ENCODE data around the gene ACE2.
"Not testable (repeated sequence)": the region's sequence is repeated elsewhere in the genome, so short reads cannot be mapped to it uniquely, and the experiment has no call there.

ACE2 gene

DNA sequence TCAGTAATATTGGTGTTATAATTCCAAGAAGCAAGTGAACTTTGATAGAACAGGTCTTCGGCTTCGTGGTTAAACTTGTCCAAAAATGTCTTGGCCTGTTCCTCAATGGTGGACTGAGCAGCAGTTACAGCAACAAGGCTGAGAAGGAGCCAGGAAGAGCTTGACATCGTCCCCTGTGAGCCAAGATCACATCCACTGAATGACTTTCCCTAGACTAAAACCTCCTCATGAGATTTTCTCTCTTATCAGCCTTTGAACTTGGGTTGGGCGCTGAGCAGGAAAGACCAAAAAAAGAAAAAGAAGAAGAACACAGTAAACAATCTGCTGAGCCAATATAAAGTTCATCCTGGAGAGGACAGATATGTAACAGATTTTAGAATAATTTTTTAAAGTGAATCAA lies at the start of gene ACE2:
ACE2 (minus strand) TSS at position 216 of the 400 bp plus-strand sequence; CDS start at position 167, 49 bp downstream.
- TF ChIP-seq ZFX (IDR thresholded peaks at IDR 0.05) = no peak
- TF ChIP-seq, protein P1, sequence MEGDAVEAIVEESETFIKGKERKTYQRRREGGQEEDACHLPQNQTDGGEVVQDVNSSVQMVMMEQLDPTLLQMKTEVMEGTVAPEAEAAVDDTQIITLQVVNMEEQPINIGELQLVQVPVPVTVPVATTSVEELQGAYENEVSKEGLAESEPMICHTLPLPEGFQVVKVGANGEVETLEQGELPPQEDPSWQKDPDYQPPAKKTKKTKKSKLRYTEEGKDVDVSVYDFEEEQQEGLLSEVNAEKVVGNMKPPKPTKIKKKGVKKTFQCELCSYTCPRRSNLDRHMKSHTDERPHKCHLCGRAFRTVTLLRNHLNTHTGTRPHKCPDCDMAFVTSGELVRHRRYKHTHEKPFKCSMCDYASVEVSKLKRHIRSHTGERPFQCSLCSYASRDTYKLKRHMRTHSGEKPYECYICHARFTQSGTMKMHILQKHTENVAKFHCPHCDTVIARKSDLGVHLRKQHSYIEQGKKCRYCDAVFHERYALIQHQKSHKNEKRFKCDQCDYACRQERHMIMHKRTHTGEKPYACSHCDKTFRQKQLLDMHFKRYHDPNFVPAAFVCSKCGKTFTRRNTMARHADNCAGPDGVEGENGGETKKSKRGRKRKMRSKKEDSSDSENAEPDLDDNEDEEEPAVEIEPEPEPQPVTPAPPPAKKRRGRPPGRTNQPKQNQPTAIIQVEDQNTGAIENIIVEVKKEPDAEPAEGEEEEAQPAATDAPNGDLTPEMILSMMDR (conservative IDR thresholded peaks at IDR 0.05) = no peak
- no peak within 1 kb of the TSS for H3K27ac ChIP-seq

- not testable (repeated sequence) for H3K27ac ChIP-seq
These were observed 46.8 kb upstream of the ACE2 start for GRCh38 chrX:15647510-15647909.

- H3K27ac ChIP-seq = no peak overlapping the region
- TF ChIP-seq, protein P1 (conservative IDR thresholded peaks at IDR 0.05) = no peak
- TF ChIP-seq ZFX (IDR thresholded peaks at IDR 0.05) = no peak
These were observed 45.8 kb upstream of the ACE2 start for GRCh38 chrX:15646543-15646942.

DNA sequence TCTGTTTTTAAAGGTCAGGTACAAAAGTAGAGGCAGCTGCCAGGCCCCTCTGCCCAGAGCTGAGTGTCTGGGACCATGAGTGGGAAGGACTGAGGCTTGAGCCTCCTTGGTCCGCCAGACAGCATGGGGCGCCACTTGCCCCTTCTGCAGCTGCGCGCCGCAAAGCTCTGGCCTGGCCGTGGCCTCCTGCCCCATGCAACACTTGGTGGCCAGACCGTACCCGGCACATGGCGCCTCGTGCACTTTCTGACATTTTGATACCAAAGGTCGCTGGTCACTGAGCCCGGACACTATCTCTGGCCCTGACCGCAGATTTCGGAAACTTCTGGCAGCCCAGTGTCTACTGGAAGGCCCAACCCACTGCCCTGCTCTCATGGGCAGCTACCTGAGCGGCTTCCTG lies 45.3 kb upstream of the ACE2 start:
- TF ChIP-seq, protein P1 (conservative IDR thresholded peaks at IDR 0.05) = no peak
- no peak for TF ChIP-seq ZFX (IDR thresholded peaks at IDR 0.05)
- no peak overlapping the region for H3K27ac ChIP-seq

- TF ChIP-seq, protein P1 (conservative IDR thresholded peaks at IDR 0.05) = no peak
- no peak for TF ChIP-seq ZFX (IDR thresholded peaks at IDR 0.05)
These were observed 44.5 kb upstream of the ACE2 start for GRCh38 chrX:15645266-15645665.

GRCh38 chrX:15644560-15644872 lies 43.8 kb upstream of the ACE2 start:
- TF ChIP-seq, protein P1 (conservative IDR thresholded peaks at IDR 0.05) = no peak
- no peak for TF ChIP-seq ZFX (IDR thresholded peaks at IDR 0.05)
- no peak overlapping the region for H3K27ac ChIP-seq

More at GRCh38 chrX:15645266-15645665, 44.5 kb upstream of the ACE2 start:
- H3K27ac ChIP-seq = no peak overlapping the region

DNA sequence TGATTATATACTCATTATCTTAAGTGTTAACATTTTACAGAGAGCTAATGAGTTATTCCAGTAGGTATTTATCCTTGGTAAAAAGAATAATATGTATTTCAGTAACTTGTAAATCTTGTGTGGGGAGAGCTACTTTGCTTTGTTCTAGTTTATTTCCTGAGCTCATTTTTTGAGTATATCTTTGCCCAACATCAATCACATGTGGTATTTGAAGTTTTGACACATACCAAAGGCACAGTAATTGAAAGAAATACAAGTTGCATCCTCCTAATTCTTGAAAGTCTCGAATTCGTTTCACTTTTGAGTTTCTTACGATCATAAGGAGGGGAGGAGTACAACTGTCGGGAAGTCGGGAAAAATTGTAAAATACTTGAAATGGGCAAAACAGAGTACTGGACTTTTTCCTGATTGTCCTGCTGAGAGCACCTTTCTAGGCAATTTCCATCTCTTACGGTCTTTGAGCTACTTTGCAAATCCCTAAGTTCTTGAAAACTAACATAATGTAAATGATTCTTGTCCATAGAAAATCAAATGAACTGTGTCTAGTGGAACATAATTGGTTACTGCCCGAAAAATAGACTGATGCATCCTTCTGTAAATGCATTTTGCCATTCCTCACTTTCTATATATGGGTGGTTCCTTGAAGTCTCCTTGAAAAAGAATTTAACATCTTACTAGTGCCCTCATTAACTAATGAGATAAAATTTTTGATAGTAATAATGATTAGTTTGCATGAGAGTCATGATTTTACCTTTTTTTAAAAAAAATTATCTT lies 43.2 kb upstream of the ACE2 start:
- TF ChIP-seq, protein P1 (conservative IDR thresholded peaks at IDR 0.05) = no peak
- TF ChIP-seq ZFX (IDR thresholded peaks at IDR 0.05) = no peak
- H3K27ac ChIP-seq = no peak overlapping the region

- H3K27ac ChIP-seq = no peak overlapping the region
- TF ChIP-seq, protein P1 (conservative IDR thresholded peaks at IDR 0.05) = no peak
- no peak for TF ChIP-seq ZFX (IDR thresholded peaks at IDR 0.05)
These were observed 30.9 kb upstream of the ACE2 start for GRCh38 chrX:15631637-15632036.
